Stimulated activated naive B cell treated with anti-CD40 and anti-IgM and Interleukin-4, amounts not matched to agents 10 μg/mL and 1 μg/mL and 100 μg/mL, for 72 hours (primary cell): ENCODE data around the gene PSEN2.

Source experiments
- ATAC-seq, 2 donors: fragments of 150-1000 bp; cut with Tn5 transposase; replicated peaks; 2 replicates each; pipeline ENCODE4 v1.10.0; 2021; ENCODE audit warnings: moderate library complexity in 1 of 2
- DNase-seq: peaks from one replicate; pipeline ENCODE4 v3.0.0; 2021
- H3K27ac Mint-ChIP-seq: one replicate; pipeline ENCODE4 v1.8.0; 2022; ENCODE audit warnings: mild to moderate bottlenecking, mixed read lengths
- H3K27me3 Mint-ChIP-seq, 2 donors: one replicate each; pipeline ENCODE4 v1.8.0; 2022; ENCODE audit warnings: mixed read lengths in 2 of 2
- H3K36me3 Mint-ChIP-seq, 2 donors: one replicate each; pipeline ENCODE4 v1.8.0; 2022; ENCODE audit warnings: mixed read lengths in 2 of 2, mild to moderate bottlenecking in 1 of 2
- H3K4me1 Mint-ChIP-seq, 2 donors: one replicate each; pipeline ENCODE4 v1.8.0; 2022; ENCODE audit warnings: mixed read lengths in 2 of 2, mild to moderate bottlenecking in 1 of 2
- H3K4me3 Mint-ChIP-seq, 2 donors: one replicate each; pipeline ENCODE4 v1.8.0; 2022; ENCODE audit warnings: mild to moderate bottlenecking in 2 of 2, mixed read lengths in 2 of 2, moderate library complexity in 1 of 2
- H3K9me3 Mint-ChIP-seq, 2 donors: one replicate each; pipeline ENCODE4 v1.8.0; 2022; ENCODE audit warnings: mixed read lengths in 2 of 2, mild to moderate bottlenecking in 1 of 2

The PSEN2 gene

DNA sequence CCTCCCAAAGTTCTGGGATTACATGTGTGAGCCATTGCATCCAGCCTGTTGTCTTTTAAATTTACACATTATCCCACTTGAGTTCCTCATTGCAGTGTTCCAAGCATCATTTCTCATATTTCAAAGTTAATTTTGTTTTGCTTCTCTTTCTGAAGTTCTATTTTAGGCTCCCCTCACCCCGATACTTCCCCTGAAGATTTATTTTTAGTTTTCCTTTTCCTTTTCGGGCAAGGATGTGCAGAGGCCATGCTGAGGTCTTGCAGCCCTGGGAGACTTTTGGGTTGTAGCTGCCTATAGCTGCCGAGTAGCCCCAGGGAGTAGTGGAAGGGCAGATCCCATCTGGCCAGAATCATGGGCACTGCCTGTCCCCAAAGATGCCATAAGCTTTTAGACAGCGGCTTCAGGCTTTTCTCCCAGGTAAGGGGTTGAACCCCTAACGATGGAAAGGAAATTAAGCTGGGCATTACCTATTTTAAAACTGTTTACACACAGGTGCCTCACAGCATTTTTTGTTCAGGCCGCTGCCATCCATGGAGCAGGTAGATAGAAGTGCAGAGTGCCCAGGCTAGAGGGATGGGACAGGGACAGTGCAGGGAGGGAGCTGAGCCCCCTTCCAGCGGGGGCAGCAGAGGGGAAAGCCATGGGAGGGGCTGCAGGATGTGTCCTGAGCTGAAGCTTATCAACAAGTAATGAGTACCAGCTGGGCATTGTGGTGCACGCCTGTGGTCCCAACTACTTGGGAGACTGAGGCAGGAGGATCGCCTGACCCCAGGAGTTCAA lies 15.9 kb downstream of the PSEN2 start:
- Mint-ChIP-seq H3K27me3 (no peaks in the 10 kb centered on the region), H3K4me3 (peak overlapping the region; percentile 12 to 46), H3K9me3 (no peaks in the 10 kb centered on the region), H3K4me1 (peaks cover 51 to 64% of the 10 kb centered on the region in 2 donors), H3K36me3 (peaks cover 49 to 68% of the 10 kb centered on the region in 2 donors), H3K27ac (peak overlapping the region; percentile 32)
- DNase-seq (no peak), ATAC-seq (no peak)

DNA sequence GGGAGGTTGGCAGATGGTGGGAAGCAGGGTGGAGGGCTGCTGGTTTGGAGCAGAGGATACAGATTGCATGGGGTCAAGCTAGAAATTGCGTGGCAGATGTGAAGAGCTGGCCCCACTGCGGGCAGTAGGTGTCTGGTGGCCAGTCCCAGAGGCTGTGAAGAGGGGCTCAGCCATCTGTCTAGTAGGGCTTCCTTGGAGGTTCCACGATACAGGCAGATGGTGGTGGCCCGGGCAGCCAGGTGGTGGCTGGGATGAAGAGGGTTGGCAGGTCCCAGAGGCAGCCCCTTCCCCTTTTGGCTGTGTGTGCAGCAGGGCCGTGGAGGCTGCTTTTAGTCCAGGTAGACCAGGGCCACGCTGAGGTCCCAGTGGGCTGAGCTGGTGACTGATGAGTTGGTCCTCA lies 16.6 kb downstream of the PSEN2 start:
- H3K27ac Mint-ChIP-seq, result peak overlapping the region; percentile 59
- ATAC-seq, result no peak

DNA sequence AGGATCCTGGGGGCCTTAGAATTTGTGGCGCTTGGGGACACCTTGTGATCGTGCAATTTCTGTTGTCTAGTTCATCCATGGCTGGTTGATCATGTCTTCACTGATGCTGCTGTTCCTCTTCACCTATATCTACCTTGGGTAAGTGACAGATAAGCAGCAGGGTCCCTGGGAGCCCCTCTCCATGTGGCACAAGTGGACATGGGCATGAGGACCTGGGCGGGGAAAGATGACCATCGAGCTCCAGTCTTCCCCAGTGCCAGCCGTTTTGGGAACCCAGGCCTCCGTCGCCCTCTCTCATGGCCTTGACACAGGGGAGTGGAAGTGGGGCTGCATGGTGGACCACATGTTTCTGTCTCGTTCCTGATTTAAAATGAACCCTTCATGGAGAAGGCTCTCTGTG lies 17.6 kb downstream of the PSEN2 start:
- H3K9me3 Mint-ChIP-seq, result no peaks in the 10 kb centered on the region
- H3K4me3 Mint-ChIP-seq, result no peak overlapping the region
- peaks cover 35 to 47% of the 10 kb centered on the region in 2 donors for H3K4me1 Mint-ChIP-seq
- peaks cover 52 to 67% of the 10 kb centered on the region in 2 donors for H3K36me3 Mint-ChIP-seq
- DNase-seq, result no peak
- H3K27ac Mint-ChIP-seq, result no peak overlapping the region
- H3K27me3 Mint-ChIP-seq, result no peaks in the 10 kb centered on the region
- no peak for ATAC-seq

More for the DNA sequence above, 16.6 kb downstream of the PSEN2 start:
- H3K27me3 Mint-ChIP-seq, result no peaks in the 10 kb centered on the region
- H3K4me1 Mint-ChIP-seq, result peaks cover 45 to 57% of the 10 kb centered on the region in 2 donors
- no peak for DNase-seq
- H3K9me3 Mint-ChIP-seq, result no peaks in the 10 kb centered on the region
- H3K4me3 Mint-ChIP-seq, result no peak overlapping the region
- H3K36me3 Mint-ChIP-seq, result peaks cover 52 to 69% of the 10 kb centered on the region in 2 donors

DNA sequence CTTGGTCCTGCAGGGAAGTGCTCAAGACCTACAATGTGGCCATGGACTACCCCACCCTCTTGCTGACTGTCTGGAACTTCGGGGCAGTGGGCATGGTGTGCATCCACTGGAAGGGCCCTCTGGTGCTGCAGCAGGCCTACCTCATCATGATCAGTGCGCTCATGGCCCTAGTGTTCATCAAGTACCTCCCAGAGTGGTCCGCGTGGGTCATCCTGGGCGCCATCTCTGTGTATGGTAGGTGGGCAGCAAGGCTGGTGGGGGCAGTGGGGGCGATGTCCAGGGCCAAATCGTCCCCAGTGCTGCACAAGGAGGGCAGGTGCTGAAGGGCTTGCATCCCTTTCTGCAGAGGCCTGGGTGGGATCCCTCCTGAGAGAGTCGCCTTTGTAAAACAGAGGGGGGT lies 18.4 kb downstream of the PSEN2 start:
- H3K27ac Mint-ChIP-seq, result no peak overlapping the region
- ATAC-seq, result no peak
- peaks cover 53 to 73% of the 10 kb centered on the region in 2 donors for H3K36me3 Mint-ChIP-seq
- no peaks in the 10 kb centered on the region for H3K9me3 Mint-ChIP-seq
- peaks cover 28 to 39% of the 10 kb centered on the region in 2 donors for H3K4me1 Mint-ChIP-seq
- DNase-seq, result no peak
- H3K4me3 Mint-ChIP-seq, result no peak overlapping the region
- no peaks in the 10 kb centered on the region for H3K27me3 Mint-ChIP-seq

DNA sequence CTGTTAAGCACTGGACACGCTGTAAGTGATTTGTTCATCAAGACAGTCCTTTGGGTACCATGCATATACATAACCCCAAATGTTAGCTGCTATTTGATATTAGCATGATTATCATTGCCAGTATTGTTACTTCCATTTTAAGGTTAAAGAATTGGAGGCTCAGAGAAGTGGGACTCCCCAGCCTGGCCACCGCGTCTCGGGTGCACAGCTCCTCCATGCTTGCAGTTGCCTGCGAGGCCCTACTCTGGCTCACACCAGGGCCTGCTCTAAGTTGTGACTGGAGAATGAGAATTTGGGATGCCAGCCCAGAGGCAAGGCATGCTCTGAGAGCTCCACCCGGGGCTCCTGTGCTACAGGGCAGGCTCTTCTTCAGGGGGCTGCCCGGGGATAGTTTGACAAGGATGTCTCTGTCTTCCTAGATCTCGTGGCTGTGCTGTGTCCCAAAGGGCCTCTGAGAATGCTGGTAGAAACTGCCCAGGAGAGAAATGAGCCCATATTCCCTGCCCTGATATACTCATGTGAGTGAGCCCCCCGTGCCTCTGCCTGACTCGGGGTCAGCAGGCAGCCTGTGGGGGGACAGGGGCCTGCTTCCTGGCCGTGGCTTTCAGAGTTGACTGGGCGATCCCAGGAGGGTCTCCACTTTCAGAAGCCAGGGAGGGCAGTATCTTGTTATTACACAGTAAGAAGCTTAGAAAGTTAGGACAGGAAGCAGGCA lies 19.4 kb downstream of the PSEN2 start:
- Mint-ChIP-seq H3K9me3 (no peaks in the 10 kb centered on the region), H3K27ac (no peak overlapping the region), H3K36me3 (peaks cover 57 to 77% of the 10 kb centered on the region in 2 donors), H3K4me1 (peaks cover 20 to 30% of the 10 kb centered on the region in 2 donors), H3K27me3 (no peaks in the 10 kb centered on the region), H3K4me3 (no peak overlapping the region)
- DNase-seq (no peak), ATAC-seq (no peak)

DNA sequence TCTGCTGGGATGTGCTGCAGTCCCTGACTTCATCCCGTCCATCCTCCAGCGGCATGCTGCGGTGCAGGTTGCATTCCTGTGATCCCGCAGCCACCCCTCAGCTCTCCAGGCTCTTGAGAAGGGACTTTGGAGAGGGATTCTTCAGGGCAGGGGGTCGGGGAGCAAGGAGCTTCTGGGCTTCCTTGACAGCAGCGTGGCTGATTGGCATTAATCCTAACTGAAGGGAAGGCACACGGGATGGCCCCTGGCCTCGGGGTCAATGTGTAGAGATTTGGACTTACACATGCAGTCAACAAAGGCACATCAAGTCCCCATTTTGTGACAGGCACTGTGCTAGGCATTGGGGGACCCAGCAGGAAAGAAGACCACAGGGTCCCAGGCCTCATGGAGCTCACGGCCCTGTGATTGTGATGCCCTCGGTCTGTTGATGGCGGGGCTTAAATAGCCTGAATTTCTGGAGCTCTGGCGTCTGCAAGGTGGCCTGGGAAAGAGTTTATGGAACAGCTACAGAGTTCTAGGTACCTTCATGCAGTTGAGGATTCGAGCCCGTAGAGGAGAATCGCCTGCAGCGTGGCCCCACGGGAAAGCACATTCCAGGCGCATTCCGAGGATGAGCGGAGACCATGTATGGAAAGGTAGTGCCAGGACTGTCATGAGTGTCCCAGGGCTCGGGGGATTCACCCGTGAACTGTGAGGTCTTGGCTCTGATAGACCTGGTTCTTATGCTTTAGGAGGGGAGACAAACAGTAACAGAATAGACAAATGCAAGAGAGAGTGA lies 20.1 kb downstream of the PSEN2 start:
- Mint-ChIP-seq H3K27me3 (no peaks in the 10 kb centered on the region), H3K36me3 (peaks cover 55 to 75% of the 10 kb centered on the region in 2 donors), H3K9me3 (no peaks in the 10 kb centered on the region), H3K4me1 (peaks cover 13 to 22% of the 10 kb centered on the region in 2 donors), H3K27ac (no peak overlapping the region), H3K4me3 (no peak overlapping the region)
- no peak for DNase-seq
- no peak for ATAC-seq

DNA sequence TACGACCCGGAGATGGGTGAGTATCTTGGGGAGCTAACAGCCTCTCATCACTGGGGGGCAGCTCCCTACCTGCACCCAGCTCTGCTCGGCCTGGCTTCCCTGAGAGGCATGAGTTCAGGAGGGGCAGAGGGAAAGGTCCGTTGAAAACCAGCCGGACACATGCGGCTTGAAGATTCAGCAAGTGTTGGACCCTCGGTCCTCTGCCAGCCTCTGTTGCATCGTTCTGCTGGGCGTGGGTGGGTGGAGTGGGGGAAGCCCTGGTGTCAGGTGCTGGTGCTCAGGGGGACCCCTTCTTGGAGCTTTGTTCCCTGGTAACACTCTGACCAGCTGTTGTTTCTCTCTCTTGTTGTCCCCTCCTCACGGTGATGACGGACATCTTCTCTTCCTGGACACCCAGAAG lies 20.9 kb downstream of the PSEN2 start:
- Mint-ChIP-seq H3K9me3 (no peaks in the 10 kb centered on the region), H3K27ac (no peak overlapping the region), H3K27me3 (no peaks in the 10 kb centered on the region), H3K36me3 (peaks cover 51 to 74% of the 10 kb centered on the region in 2 donors), H3K4me3 (no peak overlapping the region), H3K4me1 (peaks cover 6 to 14% of the 10 kb centered on the region in 2 donors)
- DNase-seq (no peak), ATAC-seq (no peak)

DNA sequence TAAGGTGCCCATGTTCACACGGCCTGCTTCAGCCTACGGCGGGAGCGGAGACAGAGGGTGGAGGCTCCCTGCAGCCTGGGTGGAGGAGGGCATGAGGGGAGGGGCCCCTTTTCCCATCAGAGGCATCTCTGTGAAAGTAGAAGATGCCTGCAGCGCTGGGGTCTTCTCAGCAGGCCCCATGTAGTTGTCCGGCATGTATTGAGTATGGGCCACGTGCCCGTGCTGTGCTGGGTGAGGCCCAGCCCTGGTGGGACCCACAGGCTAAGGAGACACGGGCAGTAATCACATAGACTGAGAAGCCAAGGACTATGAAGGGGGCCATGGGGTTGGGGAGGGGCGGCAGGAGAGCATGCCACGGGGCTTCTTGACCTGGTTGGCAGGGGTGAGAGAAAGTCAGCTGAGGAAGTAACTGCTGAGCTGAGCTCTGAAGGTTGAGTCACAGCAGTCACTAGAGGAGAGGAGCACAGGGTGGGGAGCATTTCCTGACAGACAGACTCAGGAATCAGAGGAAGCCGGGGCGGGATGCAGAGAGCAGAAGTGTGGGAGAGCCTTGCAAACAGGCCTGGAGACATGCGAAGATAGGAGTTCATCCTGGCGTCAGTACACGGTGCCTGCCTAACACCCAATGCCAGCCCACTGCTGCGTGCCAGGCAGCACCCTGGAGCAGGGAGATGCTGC lies 21.6 kb downstream of the PSEN2 start:
- no peak for ATAC-seq
- Mint-ChIP-seq H3K4me3 (no peak overlapping the region), H3K36me3 (peaks cover 53 to 74% of the 10 kb centered on the region in 2 donors), H3K27me3 (no peaks in the 10 kb centered on the region), H3K9me3 (no peaks in the 10 kb centered on the region), H3K4me1 (peaks cover under 1 to 8% of the 10 kb centered on the region in 2 donors), H3K27ac (no peak overlapping the region)
- DNase-seq, result no peak

DNA sequence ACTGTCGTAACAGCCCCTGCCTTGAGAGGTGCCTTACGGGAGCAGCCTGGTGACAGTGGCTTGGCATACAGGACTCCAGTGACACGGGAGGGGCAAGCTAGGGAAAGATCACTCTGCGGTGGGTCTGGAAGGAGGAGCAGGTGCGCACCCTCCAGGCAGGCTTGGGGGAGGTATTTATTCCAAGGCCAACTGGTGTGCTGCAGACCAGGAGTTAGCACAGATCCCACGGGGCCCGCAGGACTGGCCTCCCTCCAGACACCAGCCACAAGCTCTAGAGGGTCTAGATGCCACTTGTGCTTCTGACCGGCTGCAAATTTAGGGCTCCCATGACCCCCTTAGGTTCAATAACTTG lies 22.1 kb downstream of the PSEN2 start:
- Mint-ChIP-seq H3K4me3 (no peak overlapping the region), H3K27me3 (no peaks in the 10 kb centered on the region), H3K9me3 (no peaks in the 10 kb centered on the region), H3K36me3 (peaks cover 57 to 79% of the 10 kb centered on the region in 2 donors), H3K4me1 (peaks cover 0 to 2% of the 10 kb centered on the region in 2 donors), H3K27ac (no peak overlapping the region)
- no peak for ATAC-seq
- DNase-seq, result no peak

DNA sequence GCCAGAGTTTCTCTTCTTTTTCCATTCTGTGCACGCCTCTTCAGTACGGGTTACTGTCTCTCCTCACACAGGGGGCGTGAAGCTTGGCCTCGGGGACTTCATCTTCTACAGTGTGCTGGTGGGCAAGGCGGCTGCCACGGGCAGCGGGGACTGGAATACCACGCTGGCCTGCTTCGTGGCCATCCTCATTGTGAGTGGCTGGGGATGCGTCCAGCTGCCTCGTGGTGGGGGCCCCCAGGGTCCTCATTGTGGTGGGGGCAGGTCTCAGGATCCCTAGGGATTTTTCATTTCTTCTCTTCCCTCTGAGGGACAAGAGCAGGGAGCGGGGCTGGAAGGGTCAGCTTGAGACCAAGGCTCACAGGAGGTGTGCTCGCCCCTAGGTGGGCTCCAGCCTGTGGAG lies 23.5 kb downstream of the PSEN2 start:
- H3K9me3 Mint-ChIP-seq, result no peaks in the 10 kb centered on the region
- H3K4me3 Mint-ChIP-seq, result no peak overlapping the region
- ATAC-seq, result no peak
- H3K27me3 Mint-ChIP-seq, result no peaks in the 10 kb centered on the region
- no peak overlapping the region for H3K27ac Mint-ChIP-seq
- H3K36me3 Mint-ChIP-seq, result peaks cover 46 to 74% of the 10 kb centered on the region in 2 donors
- DNase-seq, result no peak
- no peaks in the 10 kb centered on the region for H3K4me1 Mint-ChIP-seq

DNA sequence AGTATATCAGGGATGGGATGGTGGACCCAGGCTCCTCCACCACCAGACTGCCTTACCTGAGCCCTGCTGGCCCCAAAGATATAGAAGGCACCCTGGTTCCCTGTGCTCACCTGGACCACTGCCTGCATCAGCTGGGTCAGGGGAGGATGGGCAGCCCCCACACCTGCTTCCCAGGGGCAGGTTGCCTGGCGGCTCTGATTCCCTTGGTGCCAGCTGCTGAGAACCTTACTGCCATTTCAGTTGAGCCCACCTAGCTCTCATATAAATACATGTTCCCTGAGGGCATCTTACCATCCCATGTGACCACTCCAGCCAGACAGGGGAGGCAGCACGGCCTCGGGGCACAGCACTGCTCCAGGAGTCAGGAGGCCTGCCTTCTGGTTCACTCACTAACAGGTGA lies 24.4 kb downstream of the PSEN2 start:
- Mint-ChIP-seq H3K4me3 (no peak overlapping the region), H3K27ac (no peak overlapping the region), H3K27me3 (no peaks in the 10 kb centered on the region), H3K9me3 (no peaks in the 10 kb centered on the region), H3K36me3 (peaks cover 46 to 74% of the 10 kb centered on the region in 2 donors), H3K4me1 (peaks cover 0 to 3% of the 10 kb centered on the region in 2 donors)
- no peak for DNase-seq
- no peak for ATAC-seq

DNA sequence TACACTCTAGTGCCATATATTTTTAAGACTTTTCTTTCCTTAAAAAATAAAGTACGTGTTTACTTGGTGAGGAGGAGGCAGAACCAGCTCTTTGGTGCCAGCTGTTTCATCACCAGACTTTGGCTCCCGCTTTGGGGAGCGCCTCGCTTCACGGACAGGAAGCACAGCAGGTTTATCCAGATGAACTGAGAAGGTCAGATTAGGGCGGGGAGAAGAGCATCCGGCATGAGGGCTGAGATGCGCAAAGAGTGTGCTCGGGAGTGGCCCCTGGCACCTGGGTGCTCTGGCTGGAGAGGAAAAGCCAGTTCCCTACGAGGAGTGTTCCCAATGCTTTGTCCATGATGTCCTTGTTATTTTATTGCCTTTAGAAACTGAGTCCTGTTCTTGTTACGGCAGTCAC lies 25.2 kb downstream of the PSEN2 start:
- no peaks in the 10 kb centered on the region for H3K9me3 Mint-ChIP-seq
- ATAC-seq, result no peak
- no peak for DNase-seq
- H3K27ac Mint-ChIP-seq, result no peak overlapping the region
- peaks cover 0 to 3% of the 10 kb centered on the region in 2 donors for H3K4me1 Mint-ChIP-seq
- H3K27me3 Mint-ChIP-seq, result no peaks in the 10 kb centered on the region
- no peak overlapping the region for H3K4me3 Mint-ChIP-seq
- peaks cover 47 to 75% of the 10 kb centered on the region in 2 donors for H3K36me3 Mint-ChIP-seq

DNA sequence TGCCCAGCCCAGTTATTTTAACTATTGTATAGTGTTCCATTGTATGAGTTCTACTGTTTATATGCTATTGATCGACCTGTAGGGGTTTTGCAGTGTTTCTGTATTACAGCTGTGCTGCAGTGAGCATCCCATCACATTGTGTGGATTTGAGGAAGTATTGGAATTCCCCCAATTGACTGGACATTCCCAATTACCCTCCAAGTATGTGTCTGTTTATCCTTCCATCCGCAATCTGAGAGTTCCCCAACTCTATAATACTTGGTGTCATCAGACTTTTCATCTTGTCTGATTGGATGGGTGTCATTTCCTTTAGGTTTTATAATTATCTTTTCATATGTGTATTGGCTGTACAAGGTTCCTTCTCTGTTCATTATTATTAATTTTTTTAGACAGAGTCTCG lies 27.8 kb downstream of the PSEN2 start:
- H3K27me3 Mint-ChIP-seq, result no peaks in the 10 kb centered on the region

DNA sequence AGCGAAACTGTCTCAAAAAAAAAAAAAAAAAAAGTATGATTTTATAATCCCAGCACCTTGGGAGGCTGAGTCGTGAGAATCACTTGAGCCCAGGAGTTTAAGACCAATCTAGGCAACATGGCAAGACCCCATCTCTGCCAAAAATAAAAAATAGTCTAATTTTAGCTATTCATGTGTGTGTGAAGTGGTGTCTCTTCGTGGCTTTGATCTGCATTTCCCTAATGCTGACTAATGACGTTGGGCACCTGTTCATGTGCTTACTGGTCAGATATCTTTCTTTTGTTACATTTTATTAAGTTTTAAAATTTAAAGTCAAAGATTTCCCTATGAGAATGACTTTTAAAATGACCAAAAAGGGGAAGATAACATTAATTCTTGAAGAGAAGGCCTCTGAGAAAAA lies 31.0 kb downstream of the PSEN2 start:
- H3K4me1 Mint-ChIP-seq, result peaks cover 0 to 3% of the 10 kb centered on the region in 2 donors
- no peaks in the 10 kb centered on the region for H3K27me3 Mint-ChIP-seq
- DNase-seq (no peak), ATAC-seq (no peak)
- no peaks in the 10 kb centered on the region for H3K9me3 Mint-ChIP-seq
- peaks cover 32 to 50% of the 10 kb centered on the region in 2 donors for H3K36me3 Mint-ChIP-seq
- no peak overlapping the region for H3K4me3 Mint-ChIP-seq
- H3K27ac Mint-ChIP-seq, result no peak overlapping the region

More for the DNA sequence above, 27.8 kb downstream of the PSEN2 start:
- peaks cover 36 to 64% of the 10 kb centered on the region in 2 donors for H3K36me3 Mint-ChIP-seq
- H3K27ac Mint-ChIP-seq, result no peak overlapping the region
- ATAC-seq, result no peak
- DNase-seq, result no peak
- peaks cover 0 to 3% of the 10 kb centered on the region in 2 donors for H3K4me1 Mint-ChIP-seq
- H3K9me3 Mint-ChIP-seq, result no peaks in the 10 kb centered on the region
- no peak overlapping the region for H3K4me3 Mint-ChIP-seq
